ENCODE measurements around the gene CDK5R1.

GRCh38 chr17:32477220-32477619 is 9.6 kb upstream of the CDK5R1 start:
- no peak for TF ChIP-seq TAF1 (IDR thresholded peaks at IDR 0.05; ENCODE audit: borderline replicate concordance, low read depth, low read length)
- TF ChIP-seq RFX5 (IDR thresholded peaks at IDR 0.05; ENCODE audit: low read length): no peak
- TF ChIP-seq CTCF (IDR thresholded peaks at IDR 0.05): no peak
- TF ChIP-seq, protein P1, sequence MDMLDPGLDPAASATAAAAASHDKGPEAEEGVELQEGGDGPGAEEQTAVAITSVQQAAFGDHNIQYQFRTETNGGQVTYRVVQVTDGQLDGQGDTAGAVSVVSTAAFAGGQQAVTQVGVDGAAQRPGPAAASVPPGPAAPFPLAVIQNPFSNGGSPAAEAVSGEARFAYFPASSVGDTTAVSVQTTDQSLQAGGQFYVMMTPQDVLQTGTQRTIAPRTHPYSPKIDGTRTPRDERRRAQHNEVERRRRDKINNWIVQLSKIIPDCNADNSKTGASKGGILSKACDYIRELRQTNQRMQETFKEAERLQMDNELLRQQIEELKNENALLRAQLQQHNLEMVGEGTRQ (IDR thresholded peaks at IDR 0.05; ENCODE audit: borderline replicate concordance, low read depth, low read length): no peak
- no peak for TF ChIP-seq SMC3 (IDR thresholded peaks at IDR 0.05; ENCODE audit: low read depth, low read length)
- TF ChIP-seq EZH2phosphoT487 (IDR thresholded peaks at IDR 0.05; ENCODE audit: borderline replicate concordance, low read depth): no peak
- no peak for TF ChIP-seq POLR2AphosphoS5 (IDR thresholded peaks at IDR 0.05; ENCODE audit: low read depth, low read length)
- no peak for TF ChIP-seq USF1 (IDR thresholded peaks at IDR 0.05; ENCODE audit: borderline replicate concordance, low read depth)
- no peak for TF ChIP-seq MXI1 (IDR thresholded peaks at IDR 0.05; ENCODE audit: low read depth, low read length)

Measured in SK-N-SH (cell line).